ENCODE results near the gene CEP57L1. TPM values are rescaled to one million over a fixed set of nuclear protein-coding genes. Genes with fewer than 3 reads are reported as not detected.
A peak's percentile ranks its signal among the peaks of the same experiment; 100 is the strongest.

CEP57L1 gene
- total RNA-seq, 2 donors from 2014 or later, result 7.7 to 11.2 TPM

- no peak for DNase-seq
- intact Hi-C loops (cut with DNase I, micrococcal nuclease), result no loop called here
- peak; percentile 57 for ATAC-seq
These were observed 99.6 kb downstream of the CEP57L1 start for GRCh38 chr6:109194880-109195279.

- intact Hi-C loops (cut with DNase I, micrococcal nuclease), result no loop called here
- ATAC-seq (peak; percentile 74), DNase-seq (peak in 1 of 2 donors; percentile 50)
These were observed 101.8 kb downstream of the CEP57L1 start for GRCh38 chr6:109197061-109197460.

- ATAC-seq, result no peak
- intact Hi-C loops (cut with DNase I, micrococcal nuclease), result no loop called here
These were observed 107.3 kb downstream of the CEP57L1 start for GRCh38 chr6:109202409-109203264.

GRCh38 chr6:109204511-109204910, 109.2 kb downstream of the CEP57L1 start:
- intact Hi-C loops (cut with DNase I, micrococcal nuclease), result no loop called here
- no peak for ATAC-seq
- DNase-seq, result no peak

More at GRCh38 chr6:109202409-109203264, 107.3 kb downstream of the CEP57L1 start:
- DNase-seq, result no peak

GRCh38 chr6:109212683-109213082, 117.4 kb downstream of the CEP57L1 start:
- intact Hi-C loops (cut with DNase I, micrococcal nuclease), result no loop called here
- no peak for ATAC-seq
- DNase-seq, result no peak

Other genes starting within 250 kb of the CEP57L1 start
- gene ARMC2, start 247.1 kb upstream of the CEP57L1 start, total RNA-seq, result 1 to 10 TPM; 3.4 to 3.8 TPM
- gene SESN1, start 661 bp upstream of the CEP57L1 start, total RNA-seq, result 10 to 100 TPM; 20.4 to 27.5 TPM

Measured in left colon (tissue), 2 donors.